ENCODE measurements around the gene SYCP3. TPM values are rescaled to one million over a fixed set of nuclear protein-coding genes. Genes with fewer than 3 reads are reported as not detected.

The SYCP3 gene
- polyA plus RNA-seq, 1 of the 3 experiments (the other 2 are of a cell fraction): 0.07 TPM

DNA sequence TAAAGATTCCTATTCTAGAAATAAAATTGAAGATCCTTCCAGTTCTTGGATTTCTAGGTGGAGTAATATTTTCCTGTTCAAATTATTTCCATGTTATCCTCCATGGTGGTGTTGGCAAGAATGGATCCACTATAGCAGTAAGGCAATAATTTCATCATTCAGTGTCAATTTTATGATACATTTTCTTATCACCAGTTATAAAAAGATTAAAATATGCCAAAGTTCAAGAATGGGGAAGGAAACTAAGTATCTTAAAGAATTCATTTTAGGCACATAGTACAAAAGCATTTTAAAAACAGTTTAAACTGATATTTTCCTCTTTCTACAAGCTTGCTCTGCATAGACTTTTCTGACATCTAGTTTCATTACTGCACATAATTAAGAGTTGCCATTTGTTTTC, 19.1 kb downstream of the SYCP3 start:
- no peak overlapping the region for H3K9ac ChIP-seq
- no peaks in the 10 kb centered on the region for H3K27me3 ChIP-seq (ENCODE audit: insufficient read depth)
- H2AFZ ChIP-seq (ENCODE audit: low read depth): no peak overlapping the region
- POLR2A ChIA-PET: no interaction called here
- H3K4me1 ChIP-seq (ENCODE audit: control insufficient read depth in 1 of 2, insufficient read depth in 2 of 2, low read depth in 1 of 2, low read length in 1 of 2): no peaks in the 10 kb centered on the region
- peaks cover 7 to 14% of the 10 kb centered on the region in 2 experiments for H3K36me3 ChIP-seq (replicated peaks in 1 of 2; ENCODE audit: control insufficient read depth in 1 of 2, insufficient read depth in 2 of 2, low read length in 1 of 2)
- DNase-seq: no peak
- H3K27ac ChIP-seq (ENCODE audit: low read depth in 2 of 2, low read length in 1 of 2): no peak overlapping the region
- no peaks in the 10 kb centered on the region for H3F3A ChIP-seq (replicated peaks; ENCODE audit: insufficient read depth)
- no peaks in the 10 kb centered on the region for H4K20me1 ChIP-seq (ENCODE audit: insufficient read depth)
- no peaks in the 10 kb centered on the region for H3K9me3 ChIP-seq
- no peak overlapping the region for H3K4me2 ChIP-seq
- no peaks in the 10 kb centered on the region for H3K79me2 ChIP-seq (ENCODE audit: insufficient read depth)
- no peak for TF ChIP-seq SMC3 (IDR thresholded peaks at IDR 0.05; ENCODE audit: low read depth, low read length)
- no peak for TF ChIP-seq ELF1 (IDR thresholded peaks at IDR 0.05)
- TF ChIP-seq FOXJ3 (CRISPR knock-in tag; IDR thresholded peaks at IDR 0.05): no peak
- TF ChIP-seq YY1 (IDR thresholded peaks at IDR 0.05; ENCODE audit: low read depth): no peak
- no peak for TF ChIP-seq USF2 (IDR thresholded peaks at IDR 0.05; ENCODE audit: borderline replicate concordance, low read depth, low read length)
- no peak for TF ChIP-seq FOXM1 (IDR thresholded peaks at IDR 0.05; ENCODE audit: low read depth)
- no peak for TF ChIP-seq GATA2 (CRISPR knock-in tag; IDR thresholded peaks at IDR 0.05)
- CTCF ChIA-PET: no interaction called here
- H3K9me2 ChIP-seq: no peaks in the 10 kb centered on the region
- H3K4me3 ChIP-seq (ENCODE audit: low read depth in 2 of 2, low read length in 1 of 2): no peak overlapping the region

- H3K9me3 ChIP-seq: no peaks in the 10 kb centered on the region
- H3K27me3 ChIP-seq (ENCODE audit: insufficient read depth): no peaks in the 10 kb centered on the region
- H3F3A ChIP-seq (replicated peaks; ENCODE audit: insufficient read depth): no peaks in the 10 kb centered on the region
- no peak for DNase-seq
- peaks cover 7 to 11% of the 10 kb centered on the region in 2 experiments for H3K36me3 ChIP-seq (replicated peaks in 1 of 2; ENCODE audit: control insufficient read depth in 1 of 2, insufficient read depth in 2 of 2, low read length in 1 of 2)
- no peak overlapping the region for H3K4me2 ChIP-seq
- H3K4me3 ChIP-seq (ENCODE audit: low read depth in 2 of 2, low read length in 1 of 2): no peak overlapping the region
- no peaks in the 10 kb centered on the region for H3K4me1 ChIP-seq (ENCODE audit: control insufficient read depth in 1 of 2, insufficient read depth in 2 of 2, low read depth in 1 of 2, low read length in 1 of 2)
- ChIA-PET POLR2A (no interaction called here), CTCF (no interaction called here)
- no peak overlapping the region for H2AFZ ChIP-seq (ENCODE audit: low read depth)
- H3K79me2 ChIP-seq (ENCODE audit: insufficient read depth): no peaks in the 10 kb centered on the region
- no peak overlapping the region for H3K27ac ChIP-seq (ENCODE audit: low read depth in 2 of 2, low read length in 1 of 2)
- H4K20me1 ChIP-seq (ENCODE audit: insufficient read depth): no peaks in the 10 kb centered on the region
- H3K9me2 ChIP-seq: no peaks in the 10 kb centered on the region
- H3K9ac ChIP-seq: no peak overlapping the region
- TF ChIP-seq YY1 (IDR thresholded peaks at IDR 0.05; ENCODE audit: low read depth) (no peak), TAF1 (IDR thresholded peaks at IDR 0.05; ENCODE audit: borderline replicate concordance, low read depth, low read length) (no peak), IRF3 (IDR thresholded peaks at IDR 0.05; ENCODE audit: low read depth, low read length) (no peak), MXI1 (IDR thresholded peaks at IDR 0.05; ENCODE audit: low read depth, low read length) (no peak), POLR2AphosphoS5 (IDR thresholded peaks at IDR 0.05; ENCODE audit: low read depth, low read length) (no peak), RFX5 (IDR thresholded peaks at IDR 0.05; ENCODE audit: low read length) (no peak), ZBTB33 (IDR thresholded peaks at IDR 0.05; ENCODE audit: borderline replicate concordance, low read depth) (no peak), JUND (IDR thresholded peaks at IDR 0.05) (no peak), ELF1 (IDR thresholded peaks at IDR 0.05) (no peak), CTCF (IDR thresholded peaks at IDR 0.05) (no peak), FOXM1 (IDR thresholded peaks at IDR 0.05; ENCODE audit: low read depth) (no peak), NFIC (IDR thresholded peaks at IDR 0.05; ENCODE audit: borderline replicate concordance) (no peak), PBX3 (IDR thresholded peaks at IDR 0.05) (no peak), FOXJ3 (CRISPR knock-in tag; IDR thresholded peaks at IDR 0.05) (no peak), GATA2 (CRISPR knock-in tag; IDR thresholded peaks at IDR 0.05) (no peak)
- TF ChIP-seq, protein P1, sequence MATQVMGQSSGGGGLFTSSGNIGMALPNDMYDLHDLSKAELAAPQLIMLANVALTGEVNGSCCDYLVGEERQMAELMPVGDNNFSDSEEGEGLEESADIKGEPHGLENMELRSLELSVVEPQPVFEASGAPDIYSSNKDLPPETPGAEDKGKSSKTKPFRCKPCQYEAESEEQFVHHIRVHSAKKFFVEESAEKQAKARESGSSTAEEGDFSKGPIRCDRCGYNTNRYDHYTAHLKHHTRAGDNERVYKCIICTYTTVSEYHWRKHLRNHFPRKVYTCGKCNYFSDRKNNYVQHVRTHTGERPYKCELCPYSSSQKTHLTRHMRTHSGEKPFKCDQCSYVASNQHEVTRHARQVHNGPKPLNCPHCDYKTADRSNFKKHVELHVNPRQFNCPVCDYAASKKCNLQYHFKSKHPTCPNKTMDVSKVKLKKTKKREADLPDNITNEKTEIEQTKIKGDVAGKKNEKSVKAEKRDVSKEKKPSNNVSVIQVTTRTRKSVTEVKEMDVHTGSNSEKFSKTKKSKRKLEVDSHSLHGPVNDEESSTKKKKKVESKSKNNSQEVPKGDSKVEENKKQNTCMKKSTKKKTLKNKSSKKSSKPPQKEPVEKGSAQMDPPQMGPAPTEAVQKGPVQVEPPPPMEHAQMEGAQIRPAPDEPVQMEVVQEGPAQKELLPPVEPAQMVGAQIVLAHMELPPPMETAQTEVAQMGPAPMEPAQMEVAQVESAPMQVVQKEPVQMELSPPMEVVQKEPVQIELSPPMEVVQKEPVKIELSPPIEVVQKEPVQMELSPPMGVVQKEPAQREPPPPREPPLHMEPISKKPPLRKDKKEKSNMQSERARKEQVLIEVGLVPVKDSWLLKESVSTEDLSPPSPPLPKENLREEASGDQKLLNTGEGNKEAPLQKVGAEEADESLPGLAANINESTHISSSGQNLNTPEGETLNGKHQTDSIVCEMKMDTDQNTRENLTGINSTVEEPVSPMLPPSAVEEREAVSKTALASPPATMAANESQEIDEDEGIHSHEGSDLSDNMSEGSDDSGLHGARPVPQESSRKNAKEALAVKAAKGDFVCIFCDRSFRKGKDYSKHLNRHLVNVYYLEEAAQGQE (IDR thresholded peaks at IDR 0.05; ENCODE audit: low read depth, low read length): no peak
These were observed 19.7 kb downstream of the SYCP3 start for GRCh38 chr12:101719566-101719965.

All from SK-N-SH (cell line).